ENCODE measurements around the gene TAOK1. TPM values are rescaled to one million over a fixed set of nuclear protein-coding genes. Genes with fewer than 3 reads are reported as not detected.

Gene TAOK1
- total and polyA plus RNA-seq, 2 of the 13 experiments (the other 11 are each of a cell fraction or from before 2014, with no cell fraction given), result 14.1 to 23.0 TPM

- TF ChIP-seq, protein P1, sequence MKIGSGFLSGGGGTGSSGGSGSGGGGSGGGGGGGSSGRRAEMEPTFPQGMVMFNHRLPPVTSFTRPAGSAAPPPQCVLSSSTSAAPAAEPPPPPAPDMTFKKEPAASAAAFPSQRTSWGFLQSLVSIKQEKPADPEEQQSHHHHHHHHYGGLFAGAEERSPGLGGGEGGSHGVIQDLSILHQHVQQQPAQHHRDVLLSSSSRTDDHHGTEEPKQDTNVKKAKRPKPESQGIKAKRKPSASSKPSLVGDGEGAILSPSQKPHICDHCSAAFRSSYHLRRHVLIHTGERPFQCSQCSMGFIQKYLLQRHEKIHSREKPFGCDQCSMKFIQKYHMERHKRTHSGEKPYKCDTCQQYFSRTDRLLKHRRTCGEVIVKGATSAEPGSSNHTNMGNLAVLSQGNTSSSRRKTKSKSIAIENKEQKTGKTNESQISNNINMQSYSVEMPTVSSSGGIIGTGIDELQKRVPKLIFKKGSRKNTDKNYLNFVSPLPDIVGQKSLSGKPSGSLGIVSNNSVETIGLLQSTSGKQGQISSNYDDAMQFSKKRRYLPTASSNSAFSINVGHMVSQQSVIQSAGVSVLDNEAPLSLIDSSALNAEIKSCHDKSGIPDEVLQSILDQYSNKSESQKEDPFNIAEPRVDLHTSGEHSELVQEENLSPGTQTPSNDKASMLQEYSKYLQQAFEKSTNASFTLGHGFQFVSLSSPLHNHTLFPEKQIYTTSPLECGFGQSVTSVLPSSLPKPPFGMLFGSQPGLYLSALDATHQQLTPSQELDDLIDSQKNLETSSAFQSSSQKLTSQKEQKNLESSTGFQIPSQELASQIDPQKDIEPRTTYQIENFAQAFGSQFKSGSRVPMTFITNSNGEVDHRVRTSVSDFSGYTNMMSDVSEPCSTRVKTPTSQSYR (CRISPR knock-in tag; IDR thresholded peaks at IDR 0.05; ENCODE audit: borderline replicate concordance), result peak; percentile 78; the same call in 1 of the 2 replicates
- TF ChIP-seq HES4 (CRISPR knock-in tag; IDR thresholded peaks at IDR 0.05; ENCODE audit: borderline replicate concordance) (peak; percentile 71; the same call in 1 of the 2 replicates), NR2F2 (IDR thresholded peaks at IDR 0.05; ENCODE audit: borderline replicate concordance, low read depth) (0 out of 2 replicates have a peak, but pooled peaks have one; percentile 0), FOXK1 (CRISPR knock-in tag; IDR thresholded peaks at IDR 0.05; ENCODE audit: borderline replicate concordance, low read depth) (no peak), PBX2 (CRISPR knock-in tag; IDR thresholded peaks at IDR 0.05) (no peak), HMG20A (CRISPR knock-in tag; IDR thresholded peaks at IDR 0.05; ENCODE audit: borderline replicate concordance) (no peak), WIZ (CRISPR knock-in tag; IDR thresholded peaks at IDR 0.05) (no peak), HDAC1 (CRISPR knock-in tag; IDR thresholded peaks at IDR 0.05) (no peak), ZBTB21 (CRISPR knock-in tag; IDR thresholded peaks at IDR 0.05) (no peak), KLF15 (CRISPR knock-in tag; IDR thresholded peaks at IDR 0.05; ENCODE audit: borderline replicate concordance) (no peak), SPEN (CRISPR knock-in tag; IDR thresholded peaks at IDR 0.05; ENCODE audit: low read depth) (no peak), NFKB2 (CRISPR knock-in tag; IDR thresholded peaks at IDR 0.05; ENCODE audit: borderline replicate concordance) (no peak), TCF7 (IDR thresholded peaks at IDR 0.05; ENCODE audit: low read depth) (no peak), KDM6A (CRISPR knock-in tag; IDR thresholded peaks at IDR 0.05; ENCODE audit: low read depth) (no peak), CREM (IDR thresholded peaks at IDR 0.05) (no peak), CREM (CRISPR knock-in tag; IDR thresholded peaks at IDR 0.05) (no peak), ZNF543 (CRISPR knock-in tag; IDR thresholded peaks at IDR 0.05) (peak; percentile 19; the same call in 1 of the 2 replicates), ZNF558 (CRISPR knock-in tag; IDR thresholded peaks at IDR 0.05; ENCODE audit: borderline replicate concordance) (no peak), DNMT3B (CRISPR knock-in tag; conservative IDR thresholded peaks at IDR 0.05) (no peak), ZNF124 (CRISPR knock-in tag; IDR thresholded peaks at IDR 0.05) (no peak)
- TF ChIP-seq, protein P2, sequence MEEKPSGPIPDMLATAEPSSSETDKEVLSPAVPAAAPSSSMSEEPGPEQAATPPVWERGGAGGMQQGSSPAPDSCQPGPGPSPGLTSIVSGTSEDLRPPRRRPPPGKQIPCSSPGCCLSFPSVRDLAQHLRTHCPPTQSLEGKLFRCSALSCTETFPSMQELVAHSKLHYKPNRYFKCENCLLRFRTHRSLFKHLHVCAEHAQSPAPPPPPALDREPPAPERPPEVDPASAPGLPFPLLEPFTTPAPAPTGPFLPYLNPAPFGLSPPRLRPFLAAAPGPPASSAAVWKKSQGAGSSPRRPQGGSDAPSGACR (CRISPR knock-in tag; IDR thresholded peaks at IDR 0.05), result no peak
- TF ChIP-seq, protein P3, sequence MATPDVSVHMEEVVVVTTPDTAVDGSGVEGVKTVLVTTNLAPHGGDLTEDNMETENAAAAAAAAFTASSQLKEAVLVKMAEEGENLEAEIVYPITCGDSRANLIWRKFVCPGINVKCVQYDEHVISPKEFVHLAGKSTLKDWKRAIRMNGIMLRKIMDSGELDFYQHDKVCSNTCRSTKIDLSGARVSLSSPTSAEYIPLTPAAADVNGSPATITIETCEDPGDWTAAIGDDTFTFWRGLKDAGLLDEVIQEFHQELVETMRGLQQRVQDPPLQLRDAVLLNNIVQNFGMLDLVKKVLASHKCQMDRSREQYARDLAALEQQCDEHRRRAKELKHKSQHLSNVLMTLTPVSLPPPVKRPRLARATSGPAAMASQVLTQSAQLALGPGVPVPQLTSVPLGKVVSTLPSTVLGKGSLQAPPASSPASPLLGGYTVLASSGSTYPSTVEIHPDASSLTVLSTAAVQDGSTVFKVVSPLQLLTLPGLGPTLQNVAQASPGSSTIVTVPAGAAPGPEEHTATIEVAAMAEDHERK (CRISPR knock-in tag; IDR thresholded peaks at IDR 0.05; ENCODE audit: low read depth), result no peak
These were observed 200.4 kb downstream of the TAOK1 start (continued) for GRCh38 chr17:29590411-29591145.

Data from HepG2 (cell line).